DOHH2 (cell line): Measurements from ENCODE around the gene C4orf36.

Experiments used
- H3F3A ChIP-seq: fragments of 200-600 bp; sonication (generic), shearing (Covaris generic); 2 replicates; pipeline ENCODE4 v1.6.0; 2016; ENCODE audit warnings: antibody characterized with exemption, mild to moderate bottlenecking; ENCODE audit not compliant: control insufficient read depth, insufficient read depth
- H3K27ac ChIP-seq: fragments of 200-600 bp; sonication (generic); 2 replicates; pipeline ENCODE4 v1.5.1; 2014; ENCODE audit warnings: low read depth, mild to moderate bottlenecking, low read length, moderate library complexity
- H3K27me3 ChIP-seq: fragments of 200-600 bp; sonication (generic); 2 replicates; pipeline ENCODE4 v1.6.1; 2014; ENCODE audit warnings: mild to moderate bottlenecking, low read length, mixed read lengths; ENCODE audit not compliant: control insufficient read depth
- H3K36me3 ChIP-seq: fragments of 200-600 bp; sonication (generic); 2 replicates; pipeline ENCODE4 v1.6.1; 2014; ENCODE audit warnings: mild to moderate bottlenecking, low read length, moderate library complexity, mixed read lengths; ENCODE audit not compliant: control insufficient read depth
- H3K4me1 ChIP-seq: fragments of 200-600 bp; sonication (generic); 2 replicates; pipeline ENCODE4 v1.6.1; 2014; ENCODE audit warnings: mild to moderate bottlenecking, low read length, mixed read lengths; ENCODE audit not compliant: control insufficient read depth
- H3K4me2 ChIP-seq: fragments of 200-600 bp; sonication (generic); 2 replicates; pipeline ENCODE4 v1.6.0; 2014; ENCODE audit warnings: mild to moderate bottlenecking, low read length, moderate library complexity
- H3K4me3 ChIP-seq: fragments of 200-600 bp; sonication (generic); 2 replicates; pipeline ENCODE4 v1.5.1; 2014; ENCODE audit warnings: mild to moderate bottlenecking, low read length, mixed read lengths
- H3K79me2 ChIP-seq: fragments of 200-600 bp; sonication (generic); 2 replicates; pipeline ENCODE4 v1.6.1; 2014; ENCODE audit warnings: mild to moderate bottlenecking, low read length, mixed read lengths; ENCODE audit not compliant: control insufficient read depth
- H3K9me2 ChIP-seq: fragments of 200-600 bp; sonication (generic); replicated peaks from 2 replicates; pipeline ENCODE4 v1.6.1; 2014; ENCODE audit warnings: mild to moderate bottlenecking, low read length, mixed read lengths; ENCODE audit not compliant: control insufficient read depth
- H3K9me3 ChIP-seq: fragments of 200-600 bp; sonication (generic); 2 replicates; pipeline ENCODE4 v1.6.1; 2014; ENCODE audit warnings: antibody characterized with exemption, low read length, mixed read lengths; ENCODE audit not compliant: control insufficient read depth, insufficient read depth
- H4K20me1 ChIP-seq: fragments of 200-600 bp; sonication (generic); 2 replicates; pipeline ENCODE4 v1.6.0; 2014; ENCODE audit warnings: low read depth, mild to moderate bottlenecking, antibody characterized with exemption, low read length, moderate library complexity; ENCODE audit not compliant: control insufficient read depth, insufficient read depth
- CTCF ChIP-seq: fragments of 200-600 bp; sonication (generic); IDR thresholded peaks from one replicate; pipeline ENCODE4 v1.5.1; 2014; ENCODE audit warnings: antibody characterized with exemption, mild to moderate bottlenecking, low read depth, low read length; ENCODE audit not compliant: poor library complexity, severe bottlenecking
- EZH2phosphoT487 ChIP-seq: fragments of 200-600 bp; sonication (generic); IDR thresholded peaks from 2 replicates; pipeline ENCODE4 v1.6.1; 2017; ENCODE audit warnings: borderline replicate concordance, mild to moderate bottlenecking, antibody characterized with exemption, low read length, moderate library complexity, mixed read lengths

The C4orf36 gene

GRCh38 chr4:86898562-86898961 is 6.3 kb upstream of the C4orf36 start:
- TF ChIP-seq EZH2phosphoT487 (no peak), CTCF (peak; percentile 27)
- Histone ChIP-seq H3K79me2 (no peaks in the 10 kb centered on the region), H3K4me1 (no peaks in the 10 kb centered on the region), H3F3A (no peaks in the 10 kb centered on the region), H3K4me2 (no peak overlapping the region), H3K36me3 (no peaks in the 10 kb centered on the region), H3K9me2 (no peaks in the 10 kb centered on the region), H4K20me1 (no peaks in the 10 kb centered on the region), H3K27me3 (peaks cover 7% of the 10 kb centered on the region; the same call in 1 of the 2 replicates), H3K27ac (no peak overlapping the region), H3K9me3 (no peaks in the 10 kb centered on the region), H3K4me3 (no peak overlapping the region)

- H3K9me3 ChIP-seq: no peaks in the 10 kb centered on the region
- H3K27me3 ChIP-seq: peaks cover 10% of the 10 kb centered on the region
- no peaks in the 10 kb centered on the region for H3K9me2 ChIP-seq
- H3F3A ChIP-seq: no peaks in the 10 kb centered on the region
- H4K20me1 ChIP-seq: no peaks in the 10 kb centered on the region
- no peak overlapping the region for H3K4me3 ChIP-seq
- H3K4me2 ChIP-seq: no peak overlapping the region
- H3K79me2 ChIP-seq: no peaks in the 10 kb centered on the region
- TF ChIP-seq EZH2phosphoT487 (no peak), CTCF (no peak)
- no peaks in the 10 kb centered on the region for H3K36me3 ChIP-seq
- H3K4me1 ChIP-seq: no peaks in the 10 kb centered on the region
- H3K27ac ChIP-seq: no peak overlapping the region
Observed at GRCh38 chr4:86896596-86896995, 4.4 kb upstream of the C4orf36 start.

GRCh38 chr4:86895692-86896488 is 3.7 kb upstream of the C4orf36 start:
- H3K9me3 ChIP-seq: no peaks in the 10 kb centered on the region
- no peak overlapping the region for H3K4me3 ChIP-seq
- H3K9me2 ChIP-seq: no peaks in the 10 kb centered on the region
- no peaks in the 10 kb centered on the region for H3K79me2 ChIP-seq
- H3K27ac ChIP-seq: no peak overlapping the region
- H3K4me2 ChIP-seq: no peak overlapping the region
- no peaks in the 10 kb centered on the region for H3F3A ChIP-seq
- H3K27me3 ChIP-seq: peaks cover 13% of the 10 kb centered on the region
- no peaks in the 10 kb centered on the region for H3K36me3 ChIP-seq
- no peaks in the 10 kb centered on the region for H4K20me1 ChIP-seq
- peak; percentile 78 for TF ChIP-seq CTCF
- no peak for TF ChIP-seq EZH2phosphoT487
- no peaks in the 10 kb centered on the region for H3K4me1 ChIP-seq
